KMS-11 (cell line): ENCODE measurements around the gene CCDC8.

Experiments used
- H2AFZ ChIP-seq: fragments of 200-600 bp; sonication (generic); 2 replicates; pipeline ENCODE4 v1.6.1; 2016; ENCODE audit warnings: antibody characterized with exemption, mixed run types, low read depth
- H3K27ac ChIP-seq: fragments of 200-600 bp; sonication (generic); 2 replicates; pipeline ENCODE4 v1.6.1; 2016; ENCODE audit warnings: mild to moderate bottlenecking, mixed run types
- H3K27me3 ChIP-seq: fragments of 200-600 bp; sonication (generic); 2 replicates; pipeline ENCODE4 v1.6.1; 2017; ENCODE audit warnings: mild to moderate bottlenecking, low read depth, mixed run types, moderate library complexity; ENCODE audit not compliant: insufficient read depth
- H3K36me3 ChIP-seq: fragments of 200-600 bp; sonication (generic); 2 replicates; pipeline ENCODE4 v1.6.1; 2017; ENCODE audit warnings: mild to moderate bottlenecking, mixed run types; ENCODE audit not compliant: insufficient read depth
- H3K4me1 ChIP-seq: fragments of 200-600 bp; sonication (generic); 2 replicates; pipeline ENCODE4 v1.6.1; 2016; ENCODE audit warnings: mild to moderate bottlenecking, low read depth, mixed run types; ENCODE audit not compliant: poor library complexity, severe bottlenecking
- H3K4me2 ChIP-seq: fragments of 200-600 bp; sonication (generic); 2 replicates; pipeline ENCODE4 v1.7.0; 2016; ENCODE audit warnings: mild to moderate bottlenecking, mixed run types
- H3K4me3 ChIP-seq: fragments of 200-600 bp; sonication (generic); IDR thresholded peaks from 2 replicates; pipeline ENCODE4 v1.6.1; 2017; ENCODE audit warnings: low read depth, low read length, mixed read lengths; ENCODE audit not compliant: insufficient read depth
- H3K79me2 ChIP-seq: fragments of 200-600 bp; sonication (generic); 2 replicates; pipeline ENCODE4 v1.6.1; 2016; ENCODE audit warnings: low read depth, mixed run types; ENCODE audit not compliant: insufficient read depth
- H3K9ac ChIP-seq: fragments of 200-600 bp; sonication (generic); 2 replicates; pipeline ENCODE4 v1.6.1; 2016; ENCODE audit warnings: mild to moderate bottlenecking, mixed run types
- H4K20me1 ChIP-seq: fragments of 200-600 bp; sonication (generic); 2 replicates; pipeline ENCODE4 v1.6.1; 2016; ENCODE audit warnings: mild to moderate bottlenecking, mixed run types; ENCODE audit not compliant: insufficient read depth
- CTCF ChIP-seq: fragments of 200-600 bp; sonication (generic); conservative IDR thresholded peaks from 2 replicates; pipeline ENCODE4 v1.6.1; 2017; ENCODE audit warnings: low read depth, mild to moderate bottlenecking, antibody characterized with exemption, low read length, moderate library complexity, mixed read lengths

Gene CCDC8

GRCh38 chr19:46374536-46375475, 38.6 kb downstream of the CCDC8 start:
- Histone ChIP-seq H3K4me3 (no peak overlapping the region), H3K79me2 (peaks cover 8% of the 10 kb centered on the region; the same call in 1 of the 2 replicates), H3K9ac (no peak overlapping the region), H3K4me2 (no peak overlapping the region), H3K4me1 (no peaks in the 10 kb centered on the region), H4K20me1 (no peaks in the 10 kb centered on the region), H2AFZ (no peak overlapping the region), H3K27ac (no peak overlapping the region), H3K27me3 (no peaks in the 10 kb centered on the region), H3K36me3 (peaks cover 13% of the 10 kb centered on the region; the same call in 1 of the 2 replicates)
- no peak for TF ChIP-seq CTCF

GRCh38 chr19:46373491-46374359, 39.6 kb downstream of the CCDC8 start:
- Histone ChIP-seq H3K27ac (no peak overlapping the region), H2AFZ (no peak overlapping the region), H3K36me3 (peaks cover 13% of the 10 kb centered on the region; the same call in 1 of the 2 replicates), H3K4me2 (no peak overlapping the region), H3K27me3 (no peaks in the 10 kb centered on the region), H3K4me1 (no peaks in the 10 kb centered on the region), H3K9ac (no peak overlapping the region), H3K79me2 (peaks cover 15% of the 10 kb centered on the region; the same call in 1 of the 2 replicates), H4K20me1 (no peaks in the 10 kb centered on the region), H3K4me3 (no peak overlapping the region)
- TF ChIP-seq CTCF, result no peak

DNA sequence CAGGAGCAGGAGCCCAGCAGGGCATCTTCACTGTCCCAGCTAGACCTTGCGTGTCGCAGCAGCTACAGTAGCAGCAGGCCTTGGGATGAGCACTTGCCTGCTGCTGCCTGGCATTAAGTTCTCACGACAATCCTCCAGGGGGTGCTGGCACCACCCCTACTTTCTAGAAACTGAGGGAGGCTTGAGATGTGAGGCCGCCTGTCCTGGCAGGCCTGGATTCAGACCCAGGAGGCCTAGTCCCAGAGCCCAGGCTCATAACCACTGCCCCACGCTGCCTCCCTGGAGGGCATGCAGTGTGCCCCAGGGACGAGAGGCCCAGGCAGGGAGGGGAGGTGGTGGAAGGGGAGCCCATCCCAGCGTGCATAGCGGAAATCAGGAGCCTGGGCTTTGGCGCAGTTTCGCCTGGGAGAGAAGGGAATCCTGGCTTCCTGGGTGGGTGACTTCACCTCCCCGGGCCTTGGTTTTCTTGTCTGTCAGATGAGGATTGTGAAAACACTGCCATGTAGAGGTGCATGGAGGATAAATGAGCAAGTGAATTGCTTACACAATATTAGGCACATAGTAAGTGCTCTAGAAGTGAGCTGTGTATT, 40.4 kb downstream of the CCDC8 start:
- peaks cover 16% of the 10 kb centered on the region; the same call in 1 of the 2 replicates for H3K79me2 ChIP-seq
- H3K27ac ChIP-seq, result no peak overlapping the region

More for the DNA sequence above, 40.4 kb downstream of the CCDC8 start:
- Histone ChIP-seq H3K36me3 (peaks cover 9% of the 10 kb centered on the region; the same call in 1 of the 2 replicates), H3K4me1 (no peaks in the 10 kb centered on the region), H4K20me1 (no peaks in the 10 kb centered on the region), H2AFZ (no peak overlapping the region), H3K4me3 (no peak overlapping the region), H3K9ac (no peak overlapping the region), H3K27me3 (no peaks in the 10 kb centered on the region), H3K4me2 (no peak overlapping the region)
- no peak; the same call in 1 of the 2 replicates for TF ChIP-seq CTCF
